ENCODE results near the gene ING3. TPM values are rescaled to one million over a fixed set of nuclear protein-coding genes. Genes with fewer than 3 reads are reported as not detected.

Gene ING3
- polyA plus RNA-seq, 1 of the 3 experiments (the other 2 are of a cell fraction), result 8.3 TPM

DNA sequence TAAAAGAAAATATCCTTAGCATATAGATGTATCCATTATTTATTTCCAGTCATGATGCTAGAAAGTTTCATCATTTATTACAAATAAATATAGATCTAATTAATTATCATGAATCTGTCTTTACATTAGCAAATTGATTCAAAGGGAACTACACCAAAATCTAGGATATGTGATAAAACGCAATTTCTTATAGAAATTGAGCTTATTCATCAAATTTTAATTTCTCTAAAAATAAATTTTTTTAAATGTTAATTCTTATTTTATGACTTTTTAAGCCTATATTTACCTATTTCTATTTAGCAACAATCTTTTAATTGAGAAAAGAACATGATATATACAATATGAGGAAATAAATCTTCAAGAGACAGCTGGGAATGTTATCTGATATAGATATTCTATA lies 34.0 kb upstream of the ING3 start:
- Histone ChIP-seq H3K9me2 (no peaks in the 10 kb centered on the region), H3K27ac (ENCODE audit: low read depth in 2 of 2, low read length in 1 of 2) (no peak overlapping the region), H4K20me1 (ENCODE audit: insufficient read depth) (no peaks in the 10 kb centered on the region), H3K9ac (no peak overlapping the region), H3K4me3 (ENCODE audit: low read depth in 2 of 2, low read length in 1 of 2) (no peak overlapping the region), H3F3A (replicated peaks; ENCODE audit: insufficient read depth) (no peaks in the 10 kb centered on the region), H2AFZ (ENCODE audit: low read depth) (0 out of 2 replicates have a peak overlapping the region, but pooled peaks have one; percentile 49), H3K9me3 (no peaks in the 10 kb centered on the region; the same call in 1 of the 2 replicates), H3K36me3 (replicated peaks in 1 of 2; ENCODE audit: control insufficient read depth in 1 of 2, insufficient read depth in 2 of 2, low read length in 1 of 2) (no peaks in the 10 kb centered on the region), H3K4me1 (ENCODE audit: control insufficient read depth in 1 of 2, insufficient read depth in 2 of 2, low read depth in 1 of 2, low read length in 1 of 2) (no peaks in the 10 kb centered on the region; a peak in 1 of 4 replicates), H3K4me2 (no peak overlapping the region), H3K79me2 (ENCODE audit: insufficient read depth) (no peaks in the 10 kb centered on the region), H3K27me3 (ENCODE audit: insufficient read depth) (0 out of 2 replicates have a peak, but pooled peaks cover 6% of the 10 kb centered on the region)
- no peak for TF ChIP-seq RXRA (IDR thresholded peaks at IDR 0.05; ENCODE audit: borderline replicate concordance, low read depth)
- no peak for TF ChIP-seq NRF1 (IDR thresholded peaks at IDR 0.05; ENCODE audit: low read depth, low read length)
- no peak for TF ChIP-seq SIN3A (IDR thresholded peaks at IDR 0.05; ENCODE audit: borderline replicate concordance, low read depth, low read length)
- TF ChIP-seq RFX5 (IDR thresholded peaks at IDR 0.05; ENCODE audit: low read length), result no peak
- TF ChIP-seq, protein P1, sequence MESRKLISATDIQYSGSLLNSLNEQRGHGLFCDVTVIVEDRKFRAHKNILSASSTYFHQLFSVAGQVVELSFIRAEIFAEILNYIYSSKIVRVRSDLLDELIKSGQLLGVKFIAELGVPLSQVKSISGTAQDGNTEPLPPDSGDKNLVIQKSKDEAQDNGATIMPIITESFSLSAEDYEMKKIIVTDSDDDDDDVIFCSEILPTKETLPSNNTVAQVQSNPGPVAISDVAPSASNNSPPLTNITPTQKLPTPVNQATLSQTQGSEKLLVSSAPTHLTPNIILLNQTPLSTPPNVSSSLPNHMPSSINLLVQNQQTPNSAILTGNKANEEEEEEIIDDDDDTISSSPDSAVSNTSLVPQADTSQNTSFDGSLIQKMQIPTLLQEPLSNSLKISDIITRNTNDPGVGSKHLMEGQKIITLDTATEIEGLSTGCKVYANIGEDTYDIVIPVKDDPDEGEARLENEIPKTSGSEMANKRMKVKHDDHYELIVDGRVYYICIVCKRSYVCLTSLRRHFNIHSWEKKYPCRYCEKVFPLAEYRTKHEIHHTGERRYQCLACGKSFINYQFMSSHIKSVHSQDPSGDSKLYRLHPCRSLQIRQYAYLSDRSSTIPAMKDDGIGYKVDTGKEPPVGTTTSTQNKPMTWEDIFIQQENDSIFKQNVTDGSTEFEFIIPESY (IDR thresholded peaks at IDR 0.05; ENCODE audit: borderline replicate concordance, low read depth), result no peak
- TF ChIP-seq, protein P2, sequence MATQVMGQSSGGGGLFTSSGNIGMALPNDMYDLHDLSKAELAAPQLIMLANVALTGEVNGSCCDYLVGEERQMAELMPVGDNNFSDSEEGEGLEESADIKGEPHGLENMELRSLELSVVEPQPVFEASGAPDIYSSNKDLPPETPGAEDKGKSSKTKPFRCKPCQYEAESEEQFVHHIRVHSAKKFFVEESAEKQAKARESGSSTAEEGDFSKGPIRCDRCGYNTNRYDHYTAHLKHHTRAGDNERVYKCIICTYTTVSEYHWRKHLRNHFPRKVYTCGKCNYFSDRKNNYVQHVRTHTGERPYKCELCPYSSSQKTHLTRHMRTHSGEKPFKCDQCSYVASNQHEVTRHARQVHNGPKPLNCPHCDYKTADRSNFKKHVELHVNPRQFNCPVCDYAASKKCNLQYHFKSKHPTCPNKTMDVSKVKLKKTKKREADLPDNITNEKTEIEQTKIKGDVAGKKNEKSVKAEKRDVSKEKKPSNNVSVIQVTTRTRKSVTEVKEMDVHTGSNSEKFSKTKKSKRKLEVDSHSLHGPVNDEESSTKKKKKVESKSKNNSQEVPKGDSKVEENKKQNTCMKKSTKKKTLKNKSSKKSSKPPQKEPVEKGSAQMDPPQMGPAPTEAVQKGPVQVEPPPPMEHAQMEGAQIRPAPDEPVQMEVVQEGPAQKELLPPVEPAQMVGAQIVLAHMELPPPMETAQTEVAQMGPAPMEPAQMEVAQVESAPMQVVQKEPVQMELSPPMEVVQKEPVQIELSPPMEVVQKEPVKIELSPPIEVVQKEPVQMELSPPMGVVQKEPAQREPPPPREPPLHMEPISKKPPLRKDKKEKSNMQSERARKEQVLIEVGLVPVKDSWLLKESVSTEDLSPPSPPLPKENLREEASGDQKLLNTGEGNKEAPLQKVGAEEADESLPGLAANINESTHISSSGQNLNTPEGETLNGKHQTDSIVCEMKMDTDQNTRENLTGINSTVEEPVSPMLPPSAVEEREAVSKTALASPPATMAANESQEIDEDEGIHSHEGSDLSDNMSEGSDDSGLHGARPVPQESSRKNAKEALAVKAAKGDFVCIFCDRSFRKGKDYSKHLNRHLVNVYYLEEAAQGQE (IDR thresholded peaks at IDR 0.05; ENCODE audit: low read depth, low read length), result no peak
- TF ChIP-seq, protein P3, sequence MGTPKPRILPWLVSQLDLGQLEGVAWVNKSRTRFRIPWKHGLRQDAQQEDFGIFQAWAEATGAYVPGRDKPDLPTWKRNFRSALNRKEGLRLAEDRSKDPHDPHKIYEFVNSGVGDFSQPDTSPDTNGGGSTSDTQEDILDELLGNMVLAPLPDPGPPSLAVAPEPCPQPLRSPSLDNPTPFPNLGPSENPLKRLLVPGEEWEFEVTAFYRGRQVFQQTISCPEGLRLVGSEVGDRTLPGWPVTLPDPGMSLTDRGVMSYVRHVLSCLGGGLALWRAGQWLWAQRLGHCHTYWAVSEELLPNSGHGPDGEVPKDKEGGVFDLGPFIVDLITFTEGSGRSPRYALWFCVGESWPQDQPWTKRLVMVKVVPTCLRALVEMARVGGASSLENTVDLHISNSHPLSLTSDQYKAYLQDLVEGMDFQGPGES (IDR thresholded peaks at IDR 0.05; ENCODE audit: low read depth, low read length), result no peak
- no peak for TF ChIP-seq RAD21 (IDR thresholded peaks at IDR 0.05; ENCODE audit: low read length)
- no peak for TF ChIP-seq JUND (IDR thresholded peaks at IDR 0.05)
- TF ChIP-seq EP300 (IDR thresholded peaks at IDR 0.05; ENCODE audit: borderline replicate concordance in 1 of 2, low read depth in 1 of 2, low read length in 1 of 2), result no peak
- no peak for TF ChIP-seq ELF1 (IDR thresholded peaks at IDR 0.05)
- POLR2A ChIA-PET, result no interaction called here
- no peak for DNase-seq
- WGBS (ENCODE audit: low lambda C conversion rate), result 16% methylated on average over 1 of the region's 1 CpG
- CTCF ChIA-PET, result interaction anchor here (1.1 kb wide), 2 partner anchors 58 to 190 kb away, joined by 3 read pairs; partner anchors contain the start of gene TSPAN12

All from SK-N-SH (cell line).